Stimulated activated CD8-positive, alpha-beta memory T cell treated with anti-CD3 and anti-CD28 coated beads, Interleukin-12 subunit alpha, Interleukin-12 subunit beta, amount 100 ng/mL, for 24 hours (primary cell): Measurements from ENCODE around the gene PTX3.

ENCODE experiments used
- DNase-seq: peaks from one replicate; pipeline ENCODE4 v3.0.0-alpha.2; 2020; ENCODE audit errors: extremely low read depth

The PTX3 gene

DNA sequence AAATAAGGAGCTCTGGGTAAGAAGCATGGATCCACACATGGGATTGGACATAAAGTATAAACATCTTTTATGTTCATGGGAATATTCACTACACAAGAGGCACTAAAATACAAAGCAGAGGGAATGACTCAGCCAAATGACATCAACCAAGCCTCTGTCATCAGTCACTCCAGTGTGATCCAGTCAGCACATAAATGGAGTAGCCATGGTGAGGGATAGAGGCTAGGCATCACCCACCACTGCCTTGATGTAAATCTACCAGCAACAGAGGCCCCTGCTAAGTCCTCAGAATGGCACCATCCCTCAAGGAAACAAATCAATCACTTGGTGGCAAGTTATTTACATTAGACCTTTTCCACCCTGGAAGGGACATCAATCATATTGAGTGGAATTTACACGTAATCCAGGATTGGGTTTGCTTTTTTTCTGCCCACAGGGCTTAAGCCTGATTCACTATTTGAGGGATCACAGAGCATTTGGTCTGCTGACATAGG is 39.3 kb downstream of the PTX3 start:
- no peak for DNase-seq

- no peak for DNase-seq
Measured at GRCh38 chr3:157477441-157477840, 40.8 kb downstream of the PTX3 start.

DNA sequence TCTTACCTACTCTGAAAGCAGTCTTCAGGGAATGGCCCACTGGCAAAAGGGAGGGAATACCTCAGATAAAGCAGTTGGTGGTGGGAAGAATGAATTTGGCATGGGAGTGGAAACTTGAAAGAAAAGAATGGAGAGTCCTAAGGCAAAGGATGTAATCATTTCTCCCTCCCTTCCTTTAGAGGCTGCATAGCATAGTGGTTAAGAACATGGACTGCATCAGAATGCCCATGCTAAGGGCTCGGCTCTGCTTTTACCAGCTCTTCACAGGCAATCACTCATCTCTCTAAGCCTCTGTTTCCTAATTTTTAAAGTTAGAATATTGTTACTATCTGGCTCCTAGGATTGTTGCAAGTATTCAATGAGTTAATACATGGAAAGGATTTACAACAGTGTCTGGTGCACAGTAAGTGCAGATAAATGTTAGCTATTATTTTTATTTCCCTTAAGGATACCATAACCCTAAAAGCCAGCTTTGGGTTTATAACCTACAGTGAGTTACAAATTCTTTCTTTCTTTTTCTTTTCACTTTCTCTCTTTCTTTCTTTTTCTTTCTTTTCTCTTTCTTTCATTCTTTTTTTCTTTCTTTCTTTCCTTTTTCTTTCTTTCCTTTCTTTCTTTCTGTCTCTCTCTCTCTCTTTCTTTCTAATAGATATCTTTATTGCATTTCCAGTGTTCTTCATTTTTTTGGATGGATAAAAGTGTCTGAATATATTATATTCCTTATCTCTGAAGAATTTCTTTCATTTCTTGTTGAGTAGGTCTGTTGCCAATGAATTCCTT is 43.0 kb downstream of the PTX3 start:
- DNase-seq: no peak

GRCh38 chr3:157487339-157487738 is 50.7 kb downstream of the PTX3 start:
- no peak for DNase-seq

GRCh38 chr3:157488144-157488543 is 51.5 kb downstream of the PTX3 start:
- DNase-seq: no peak

GRCh38 chr3:157491136-157491535 is 54.5 kb downstream of the PTX3 start:
- DNase-seq: no peak
